Colonic mucosa (tissue), 4 donors: Measurements from ENCODE around the gene ZNF121. TPM values are rescaled to one million over a fixed set of nuclear protein-coding genes. Genes with fewer than 3 reads are reported as not detected.
A peak's percentile ranks its signal among the peaks of the same experiment; 100 is the strongest.
"Not testable (repeated sequence)": the region's sequence is repeated elsewhere in the genome, so short reads cannot be mapped to it uniquely, and the experiment has no call there.

Experiments used
- DNase-seq: peaks from one replicate; pipeline ENCODE4 v3.0.0-alpha.2; 2020
- H3K27ac ChIP-seq: fragments of 200-600 bp; one replicate; pipeline ENCODE4 v1.8.0; 2021
- H3K27me3 ChIP-seq: fragments of 200-600 bp; one replicate; pipeline ENCODE4 v1.8.0; 2021
- H3K36me3 ChIP-seq: fragments of 200-600 bp; one replicate; pipeline ENCODE4 v1.8.0; 2021
- H3K4me1 ChIP-seq: fragments of 200-600 bp; one replicate; pipeline ENCODE4 v1.8.0; 2021; ENCODE audit warnings: mild to moderate bottlenecking
- H3K4me3 ChIP-seq: fragments of 200-600 bp; one replicate; pipeline ENCODE4 v1.8.0; 2021
- H3K9ac ChIP-seq, 2 donors: one replicate each; pipeline ENCODE4 v1.7.0; 2013; ENCODE audit warnings: control low read depth in 2 of 2, low read depth in 2 of 2, low read length in 2 of 2
- H3K9me3 ChIP-seq: fragments of 200-600 bp; one replicate; pipeline ENCODE4 v1.8.0; 2021
- CTCF ChIP-seq: fragments of 200-600 bp; IDR thresholded peaks from one replicate; pipeline ENCODE4 v1.8.0; 2022; ENCODE audit warnings: antibody characterized with exemption, mild to moderate bottlenecking
- intact Hi-C: fragments of 100-400 bp; cut with DNase I; formaldehyde crosslinking; loops from one replicate; pipeline ENCODE4 v1.14.1; 2022
- total RNA-seq, 2 donors: library from RNA; stranded (reverse); fragmentation: NEBNext Ultra II Directional in 1 of 2; extraction: Animal tissue kit (Norgen Biotek cat#: 25700) in 1 of 2; gene quantifications; one replicate each; pipeline ENCODE4 v1.2.1, GENCODE V29; 2021
- donor health status: healthy.
- donor health status: DM: no; HTN: no; CAD: no.
- donor health status: DM: no; HTN: no; CAD: no.

ZNF121 gene
- total RNA-seq, 2 donors from 2014 or later: 18.3 to 24.3 TPM

GRCh38 chr19:9547870-9548269 lies 36.4 kb downstream of the ZNF121 start:
- no peak for TF ChIP-seq CTCF
- no peak overlapping the region for H3K4me3 ChIP-seq
- no peaks in the 10 kb centered on the region for H3K4me1 ChIP-seq
- DNase-seq: no peak
- H3K27ac ChIP-seq: no peak overlapping the region
- H3K27me3 ChIP-seq: no peaks in the 10 kb centered on the region
- no peaks in the 10 kb centered on the region for H3K36me3 ChIP-seq
- H3K9me3 ChIP-seq: no peaks in the 10 kb centered on the region
- intact Hi-C loops: no loop called here
- H3K9ac ChIP-seq: no peak overlapping the region

- intact Hi-C loops: not testable (repeated sequence)
These were observed 43.0 kb downstream of the ZNF121 start for GRCh38 chr19:9541281-9541680.

DNA sequence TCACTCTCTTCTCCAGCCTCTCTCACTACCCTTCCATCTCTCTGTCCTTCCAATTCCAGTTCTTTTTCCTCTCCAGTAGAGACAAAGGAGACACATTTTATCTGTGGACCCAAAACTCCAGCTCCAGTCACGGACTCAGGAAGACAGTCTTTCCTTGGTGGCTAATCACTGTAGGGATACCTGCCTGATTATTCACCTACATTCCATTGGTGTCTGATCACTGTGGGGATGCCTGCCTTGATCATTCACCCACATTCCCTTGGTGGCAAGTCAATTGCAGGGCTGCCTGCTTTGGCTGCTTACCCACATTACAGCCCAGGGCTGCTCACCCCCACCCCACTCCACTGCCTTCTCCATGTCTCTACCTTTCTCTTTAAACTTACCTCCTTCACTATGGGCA lies 44.4 kb downstream of the ZNF121 start:
- H3K27me3 ChIP-seq, H3K4me3 ChIP-seq, H3K4me1 ChIP-seq, intact Hi-C loops, H3K9me3 ChIP-seq, H3K27ac ChIP-seq, H3K36me3 ChIP-seq, DNase-seq, H3K9ac ChIP-seq: not testable (repeated sequence)

More at GRCh38 chr19:9541281-9541680, 43.0 kb downstream of the ZNF121 start:
- H3K4me3 ChIP-seq, DNase-seq, H3K4me1 ChIP-seq, H3K9ac ChIP-seq, H3K27ac ChIP-seq, H3K27me3 ChIP-seq, H3K9me3 ChIP-seq, H3K36me3 ChIP-seq: not testable (repeated sequence)

GRCh38 chr19:9539201-9539600 lies 45.1 kb downstream of the ZNF121 start:
- H3K27me3 ChIP-seq, DNase-seq, H3K9me3 ChIP-seq, intact Hi-C loops, H3K9ac ChIP-seq, H3K4me1 ChIP-seq, H3K4me3 ChIP-seq: not testable (repeated sequence)
- peaks cover 11% of the 10 kb centered on the region for H3K36me3 ChIP-seq
- peak overlapping the region; percentile 76 for H3K27ac ChIP-seq

- intact Hi-C loops: no loop called here
- H3K4me3 ChIP-seq: peak within 1 kb of the TSS; percentile 61
These were observed 45.9 kb downstream of the ZNF121 start, which contains the start of gene ZNF426 for GRCh38 chr19:9538183-9539058. Gene ZNF426 (minus strand): TSS chr19:9538645. CDS start chr19:9536232, 2,413 bp downstream.

GRCh38 chr19:9535934-9536333 lies 48.4 kb downstream of the ZNF121 start:
- Histone ChIP-seq H3K4me1 (no peaks in the 10 kb centered on the region), H3K9ac (no peak overlapping the region), H3K9me3 (no peaks in the 10 kb centered on the region), H3K27me3 (no peaks in the 10 kb centered on the region), H3K4me3 (no peak overlapping the region), H3K27ac (no peak overlapping the region), H3K36me3 (peaks cover 38% of the 10 kb centered on the region)
- intact Hi-C loops: no loop called here
- DNase-seq: no peak
- TF ChIP-seq CTCF: no peak

More at GRCh38 chr19:9538183-9539058, 45.9 kb downstream of the ZNF121 start, which contains the start of gene ZNF426:
- peak; percentile 89 for DNase-seq
- H3K9ac ChIP-seq: peak within 1 kb of the TSS; percentile 77 to 85
- H3K4me1 ChIP-seq: no peaks in the 10 kb centered on the region
- H3K9me3 ChIP-seq: no peaks in the 10 kb centered on the region
- no peak for TF ChIP-seq CTCF
- H3K27ac ChIP-seq: peak within 1 kb of the TSS; percentile 76
- H3K27me3 ChIP-seq: no peaks in the 10 kb centered on the region
- peaks cover 19% of the 10 kb centered on the region for H3K36me3 ChIP-seq

DNA sequence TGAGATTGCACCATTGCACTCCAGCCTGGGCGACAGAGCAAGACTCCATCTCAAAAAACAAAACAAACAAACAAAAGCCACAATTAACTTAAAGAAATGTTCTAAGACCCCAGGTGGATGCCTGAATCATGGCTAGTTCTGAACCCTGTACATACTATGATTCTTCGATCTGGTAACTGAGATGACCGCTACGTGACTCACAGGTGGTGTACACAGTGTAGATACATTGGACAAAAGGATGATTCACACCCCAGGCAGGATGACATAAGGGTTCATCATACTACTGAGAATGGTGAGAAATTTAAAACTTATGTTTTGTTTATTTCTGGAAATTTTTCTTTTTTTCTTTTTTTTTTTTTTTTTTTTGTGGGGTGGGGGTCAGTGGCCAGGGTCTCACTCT lies 52.4 kb downstream of the ZNF121 start:
- no peak overlapping the region for H3K9ac ChIP-seq
- H3K4me3 ChIP-seq: no peak overlapping the region
- peaks cover 19% of the 10 kb centered on the region for H3K9me3 ChIP-seq
- intact Hi-C loops: no loop called here
- no peak for DNase-seq
- H3K27ac ChIP-seq: no peak overlapping the region
- no peak for TF ChIP-seq CTCF
- H3K36me3 ChIP-seq: peaks cover 64% of the 10 kb centered on the region
- no peaks in the 10 kb centered on the region for H3K4me1 ChIP-seq
- H3K27me3 ChIP-seq: no peaks in the 10 kb centered on the region
